Measurements from ENCODE around the gene GAB2.

The GAB2 gene

GRCh38 chr11:78400116-78400515 is 17.5 kb downstream of the GAB2 start:
- no peak for DNase-seq (ENCODE audit: low read depth)

GRCh38 chr11:78399136-78399535 is 18.5 kb downstream of the GAB2 start:
- no peak for DNase-seq (ENCODE audit: low read depth)

GRCh38 chr11:78398715-78399114 is 18.9 kb downstream of the GAB2 start:
- no peak for DNase-seq (ENCODE audit: low read depth)

- no peak for DNase-seq (ENCODE audit: low read depth)
These were observed 20.2 kb downstream of the GAB2 start for GRCh38 chr11:78397398-78397797.

- DNase-seq (ENCODE audit: low read depth): no peak
These were observed 22.0 kb downstream of the GAB2 start for GRCh38 chr11:78395597-78395996.

GRCh38 chr11:78392854-78393253 is 24.8 kb downstream of the GAB2 start:
- no peak for DNase-seq (ENCODE audit: low read depth)

- no peak for DNase-seq (ENCODE audit: low read depth)
These were observed 26.2 kb downstream of the GAB2 start for GRCh38 chr11:78391424-78391823.

GRCh38 chr11:78390809-78391208 is 26.8 kb downstream of the GAB2 start:
- no peak for DNase-seq (ENCODE audit: low read depth)

- no peak for DNase-seq (ENCODE audit: low read depth)
These were observed 31.2 kb downstream of the GAB2 start for GRCh38 chr11:78386215-78386941.

- no peak for DNase-seq (ENCODE audit: low read depth)
These were observed 32.4 kb downstream of the GAB2 start for GRCh38 chr11:78385205-78385604.

- DNase-seq (ENCODE audit: low read depth): no peak
These were observed 33.4 kb downstream of the GAB2 start for GRCh38 chr11:78384231-78384630.

GRCh38 chr11:78381865-78382264 is 35.8 kb downstream of the GAB2 start:
- no peak for DNase-seq (ENCODE audit: low read depth)

- DNase-seq (ENCODE audit: low read depth): no peak
These were observed 37.0 kb downstream of the GAB2 start for GRCh38 chr11:78380615-78381051.

GRCh38 chr11:78379039-78379670 is 38.5 kb downstream of the GAB2 start:
- DNase-seq (ENCODE audit: low read depth): no peak

GRCh38 chr11:78377625-78378418 is 39.8 kb downstream of the GAB2 start:
- no peak for DNase-seq (ENCODE audit: low read depth)

GRCh38 chr11:78376858-78377257 is 40.8 kb downstream of the GAB2 start:
- DNase-seq (ENCODE audit: low read depth): no peak

- DNase-seq (ENCODE audit: low read depth): no peak
These were observed 42.7 kb downstream of the GAB2 start for GRCh38 chr11:78374917-78375316.

- DNase-seq (ENCODE audit: low read depth): no peak
These were observed 43.9 kb downstream of the GAB2 start for GRCh38 chr11:78373689-78374088.

GRCh38 chr11:78372114-78372768 is 45.4 kb downstream of the GAB2 start:
- no peak for DNase-seq (ENCODE audit: low read depth)

GRCh38 chr11:78371221-78371891 is 46.3 kb downstream of the GAB2 start:
- no peak for DNase-seq (ENCODE audit: low read depth)

GRCh38 chr11:78370406-78371172 is 47.0 kb downstream of the GAB2 start:
- no peak for DNase-seq (ENCODE audit: low read depth)

All from T follicular helper cell (primary cell).